Hepatocyte (in vitro differentiated cells): Measurements from ENCODE around the gene WBP1L. TPM values are rescaled to one million over a fixed set of nuclear protein-coding genes. Genes with fewer than 3 reads are reported as not detected.
"Not testable (repeated sequence)": the region's sequence is repeated elsewhere in the genome, so short reads cannot be mapped to it uniquely, and the experiment has no call there.

Experiments used
- DNase-seq: peaks from one replicate; pipeline ENCODE4 v3.0.0-alpha.2; 2016; ENCODE audit warnings: low spot score
- H2AFZ ChIP-seq: fragments of 200-600 bp; sonication (generic); 2 replicates; pipeline ENCODE4 v1.6.0; 2016; ENCODE audit warnings: antibody characterized with exemption, mild to moderate bottlenecking
- H3K27ac ChIP-seq: fragments of 200-600 bp; sonication (generic); 2 replicates; pipeline ENCODE4 v1.5.1; 2016; ENCODE audit warnings: mild to moderate bottlenecking
- H3K27me3 ChIP-seq: fragments of 200-600 bp; sonication (generic); 2 replicates; pipeline ENCODE4 v1.6.1; 2016
- H3K36me3 ChIP-seq: fragments of 200-600 bp; sonication (generic); replicated peaks from 2 replicates; pipeline ENCODE4 v1.5.1; 2016; ENCODE audit warnings: low read depth; ENCODE audit not compliant: insufficient read depth
- H3K4me1 ChIP-seq: fragments of 200-600 bp; sonication (generic); 2 replicates; pipeline ENCODE4 v1.5.1; 2016; ENCODE audit warnings: mild to moderate bottlenecking, moderate library complexity; ENCODE audit not compliant: insufficient read depth
- H3K4me2 ChIP-seq: fragments of 200-600 bp; sonication (generic); 2 replicates; pipeline ENCODE4 v1.6.0; 2016
- H3K4me3 ChIP-seq: fragments of 200-600 bp; sonication (generic); 2 replicates; pipeline ENCODE4 v1.5.1; 2016; ENCODE audit warnings: mild to moderate bottlenecking
- H3K79me2 ChIP-seq: fragments of 200-600 bp; sonication (generic); 2 replicates; pipeline ENCODE4 v1.6.0; 2017; ENCODE audit warnings: mild to moderate bottlenecking
- H3K9me2 ChIP-seq: fragments of 200-600 bp; sonication (generic); replicated peaks from 2 replicates; pipeline ENCODE4 v1.6.0; 2017; ENCODE audit warnings: mild to moderate bottlenecking; ENCODE audit not compliant: insufficient read depth
- H3K9me3 ChIP-seq: fragments of 200-600 bp; sonication (generic); 2 replicates; pipeline ENCODE4 v1.5.1; 2016; ENCODE audit warnings: low read depth, mild to moderate bottlenecking
- H4K20me1 ChIP-seq: fragments of 200-600 bp; sonication (generic); 2 replicates; pipeline ENCODE4 v1.6.0; 2016; ENCODE audit warnings: mild to moderate bottlenecking; ENCODE audit not compliant: insufficient read depth, poor library complexity, severe bottlenecking
- CTCF ChIP-seq: fragments of 200-600 bp; sonication (generic); IDR thresholded peaks from 2 replicates; pipeline ENCODE4 v1.5.1; 2016; ENCODE audit warnings: antibody characterized with exemption, mild to moderate bottlenecking; ENCODE audit not compliant: poor library complexity
- EZH2 ChIP-seq: fragments of 200-600 bp; sonication (generic); IDR thresholded peaks from 2 replicates; pipeline ENCODE4 v1.6.1; 2016; ENCODE audit warnings: antibody characterized with exemption, mild to moderate bottlenecking, borderline replicate concordance
- EZH2phosphoT487 ChIP-seq: fragments of 200-600 bp; sonication (generic); IDR thresholded peaks from one replicate; pipeline ENCODE4 v1.6.1; 2018; ENCODE audit warnings: antibody characterized with exemption, mild to moderate bottlenecking, low read depth, moderate library complexity; ENCODE audit not compliant: unreplicated experiment, severe bottlenecking
- WGBS: methylation state at CpG from one replicate; pipeline ENCODE4 v1.1.6; 2016; ENCODE audit warnings: low lambda C conversion rate; ENCODE audit errors: missing lambda C conversion rate; 5-methylcytosine and 5-hydroxymethylcytosine counted together
- polyA plus RNA-seq: library from polyadenylated mRNA; unstranded; fragments of >200 nt; fragmentation: Nextera tagmentation; extraction: Ambion mirVana; gene quantifications from 2 replicates; pipeline ENCODE4 v1.2.1, GENCODE V29; 2016
- total RNA-seq: library from RNA; depleted of rRNA; stranded (reverse); fragments of >200 nt; gene quantifications from 2 replicates; pipeline ENCODE4 v1.2.3, GENCODE V29; 2014

The WBP1L gene
- total and polyA plus RNA-seq, 2 experiments from 2014 or later: 21.6 to 57.1 TPM

- Histone ChIP-seq H3K4me2 (no peak overlapping the region), H3K36me3 (no peaks in the 10 kb centered on the region), H3K9me2 (no peaks in the 10 kb centered on the region), H3K79me2 (no peaks in the 10 kb centered on the region), H2AFZ (no peak overlapping the region), H3K4me1 (no peaks in the 10 kb centered on the region), H4K20me1 (no peaks in the 10 kb centered on the region), H3K27me3 (no peaks in the 10 kb centered on the region), H3K27ac (no peak overlapping the region), H3K9me3 (no peaks in the 10 kb centered on the region), H3K4me3 (no peak overlapping the region)
- DNase-seq: no peak
- 89% methylated on average over 7 of the region's 9 CpGs for WGBS
- TF ChIP-seq CTCF (no peak), EZH2 (no peak), EZH2phosphoT487 (no peak)
Observed at GRCh38 chr10:102735065-102735562, 8.6 kb upstream of the WBP1L start.

- Histone ChIP-seq H3K9me3 (no peaks in the 10 kb centered on the region), H3K27ac (no peak overlapping the region), H3K79me2 (no peaks in the 10 kb centered on the region), H3K4me2 (no peak overlapping the region), H3K27me3 (no peaks in the 10 kb centered on the region), H4K20me1 (no peaks in the 10 kb centered on the region), H3K4me1 (no peaks in the 10 kb centered on the region), H2AFZ (no peak overlapping the region), H3K9me2 (no peaks in the 10 kb centered on the region), H3K36me3 (no peaks in the 10 kb centered on the region), H3K4me3 (no peak overlapping the region)
- TF ChIP-seq EZH2: no peak
- TF ChIP-seq CTCF: no peak
- no peak for TF ChIP-seq EZH2phosphoT487
- no peak for DNase-seq
Observed at GRCh38 chr10:102738692-102739121, 5.0 kb upstream of the WBP1L start.

GRCh38 chr10:102740229-102740628 is 3.5 kb upstream of the WBP1L start:
- H3K4me3 ChIP-seq: no peak overlapping the region
- no peak overlapping the region for H2AFZ ChIP-seq
- no peaks in the 10 kb centered on the region for H3K9me2 ChIP-seq
- no peaks in the 10 kb centered on the region for H3K27me3 ChIP-seq
- no peaks in the 10 kb centered on the region for H3K36me3 ChIP-seq
- H3K4me2 ChIP-seq: no peak overlapping the region
- H3K4me1 ChIP-seq: peaks cover 5% of the 10 kb centered on the region
- H3K27ac ChIP-seq: no peak overlapping the region
- H4K20me1 ChIP-seq: no peaks in the 10 kb centered on the region
- TF ChIP-seq EZH2phosphoT487 (no peak), CTCF (no peak), EZH2 (no peak)
- H3K9me3 ChIP-seq: no peaks in the 10 kb centered on the region
- DNase-seq: no peak
- 83% methylated on average over 2 of the region's 2 CpGs for WGBS
- H3K79me2 ChIP-seq: peaks cover 13% of the 10 kb centered on the region

GRCh38 chr10:102741726-102742237 is 2.0 kb upstream of the WBP1L start:
- peaks cover 29% of the 10 kb centered on the region for H3K79me2 ChIP-seq
- H3K9me3 ChIP-seq: no peaks in the 10 kb centered on the region
- H3K36me3 ChIP-seq: no peaks in the 10 kb centered on the region
- H3K27ac ChIP-seq: no peak overlapping the region
- H4K20me1 ChIP-seq: no peaks in the 10 kb centered on the region
- peaks cover 16% of the 10 kb centered on the region for H3K4me1 ChIP-seq
- H2AFZ ChIP-seq: no peak overlapping the region
- no peak overlapping the region for H3K4me2 ChIP-seq
- DNase-seq: no peak
- 77% methylated on average over 2 of the region's 2 CpGs for WGBS
- no peaks in the 10 kb centered on the region for H3K9me2 ChIP-seq
- no peak overlapping the region for H3K4me3 ChIP-seq
- TF ChIP-seq EZH2phosphoT487 (no peak), CTCF (no peak)
- no peaks in the 10 kb centered on the region for H3K27me3 ChIP-seq

- not testable (repeated sequence) for H4K20me1 ChIP-seq, H3K27ac ChIP-seq, H3K4me3 ChIP-seq, DNase-seq, H3K36me3 ChIP-seq, H3K9me3 ChIP-seq, H3K27me3 ChIP-seq, H3K4me2 ChIP-seq, H3K9me2 ChIP-seq, H2AFZ ChIP-seq
- Histone ChIP-seq H3K79me2 (peaks cover 34% of the 10 kb centered on the region), H3K4me1 (peaks cover 16% of the 10 kb centered on the region)
- WGBS: 93% methylated on average over 5 of the region's 5 CpGs
Observed at GRCh38 chr10:102742313-102742712, 1.4 kb upstream of the WBP1L start.
